ENCODE measurements around the gene SESTD1. TPM values are rescaled to one million over a fixed set of nuclear protein-coding genes. Genes with fewer than 3 reads are reported as not detected.

SESTD1 gene
- total and polyA plus RNA-seq, 2 of the 4 experiments (the other 2 are of a cell fraction) = 8.4 to 12.7 TPM

DNA sequence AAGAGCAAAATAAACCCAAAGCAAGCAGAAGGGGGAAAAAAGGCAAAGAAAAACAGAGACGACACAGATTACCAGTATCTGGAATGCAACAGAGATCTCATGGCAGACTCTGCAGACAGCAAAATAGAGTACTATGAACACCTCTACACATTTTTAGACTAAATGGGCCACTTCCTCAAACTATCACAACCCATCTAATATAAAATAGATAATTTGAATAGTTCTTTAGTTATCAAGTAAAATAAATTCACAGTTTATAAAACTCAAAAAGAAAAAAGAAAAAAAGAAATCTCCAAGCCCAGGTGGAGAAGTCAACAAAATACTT, 16.6 kb downstream of the SESTD1 start:
- ChIA-PET POLR2A (ENCODE audit: unreplicated experiment) (no interaction called here), CTCF (no interaction called here)
- no peak overlapping the region for H3K56ac ChIP-seq (ENCODE audit: extremely low read depth, insufficient read depth, low read length)
- no peak overlapping the region for H2BK5ac ChIP-seq (ENCODE audit: low read depth, low read length, poor library complexity, severe bottlenecking)
- H4K20me1 ChIP-seq (ENCODE audit: insufficient read depth, low read length) = peaks cover 8% of the 10 kb centered on the region; the same call in 1 of the 2 replicates
- H3K4ac ChIP-seq (ENCODE audit: low read depth, low read length) = no peak overlapping the region
- TF ChIP-seq CEBPB (IDR thresholded peaks at IDR 0.05; ENCODE audit: low read depth, low read length) = no peak
- no peak for TF ChIP-seq FOS (IDR thresholded peaks at IDR 0.05; ENCODE audit: low read depth, low read length)
- no peak for TF ChIP-seq SMC3 (IDR thresholded peaks at IDR 0.05; ENCODE audit: low read depth, low read length)
- no peak for TF ChIP-seq MXI1 (IDR thresholded peaks at IDR 0.05; ENCODE audit: borderline replicate concordance, low read depth, low read length)
- TF ChIP-seq ELK1 (IDR thresholded peaks at IDR 0.05; ENCODE audit: borderline replicate concordance, low read depth, low read length) = no peak
- no peak for TF ChIP-seq CHD1 (IDR thresholded peaks at IDR 0.05; ENCODE audit: low read depth, low read length)
- TF ChIP-seq MAFK (IDR thresholded peaks at IDR 0.05; ENCODE audit: low read depth, low read length) = no peak
- no peak for TF ChIP-seq POLR2A (IDR thresholded peaks at IDR 0.05; ENCODE audit: low read depth, low read length)
- TF ChIP-seq RFX5 (IDR thresholded peaks at IDR 0.05; ENCODE audit: low read depth, low read length) = no peak
- TF ChIP-seq USF2 (IDR thresholded peaks at IDR 0.05; ENCODE audit: low read depth, low read length) = no peak
- TF ChIP-seq CTCF (conservative IDR thresholded peaks at IDR 0.05; ENCODE audit: low read depth, low read length) = no peak
- no peak for TF ChIP-seq NFE2L2 (IDR thresholded peaks at IDR 0.05; ENCODE audit: low read depth, low read length)
- no peak for TF ChIP-seq MAZ (IDR thresholded peaks at IDR 0.05; ENCODE audit: borderline replicate concordance, low read depth, low read length)
- no peaks in the 10 kb centered on the region for H3K36me3 ChIP-seq (ENCODE audit: control insufficient read depth, insufficient read depth, low read length)
- DNase-seq (no peak), ATAC-seq (ENCODE audit: low read depth) (no peak)
- no peak overlapping the region for H4K91ac ChIP-seq (ENCODE audit: insufficient read depth, low read depth, low read length)
- in situ Hi-C loops (cut with MboI; ENCODE audit: low sequenced_read_pairs) (no loop called here), intact Hi-C loops (cut with micrococcal nuclease) (no loop called here), dilution Hi-C loops (cut with HindIII; ENCODE audit: low sequenced_read_pairs, unreplicated experiment) (no loop called here)
- no peak overlapping the region for H3K23ac ChIP-seq (ENCODE audit: low read depth, low read length)
- BruUV-seq (replicated peaks) = no TSS peak
- no peak overlapping the region for H3K14ac ChIP-seq (replicated peaks; ENCODE audit: low read depth, low read length)
- H4K8ac ChIP-seq (ENCODE audit: low read depth in 2 of 2, low read length in 2 of 2) = no peak overlapping the region
- H3K4me2 ChIP-seq (ENCODE audit: low read depth, low read length) = no peak overlapping the region
- no peak overlapping the region for H2AFZ ChIP-seq (replicated peaks; ENCODE audit: low read length, poor library complexity)
- H3K9me1 ChIP-seq (ENCODE audit: insufficient read depth, low read length) = no peaks in the 10 kb centered on the region
- no peaks in the 10 kb centered on the region for H3K9me3 ChIP-seq (ENCODE audit: control insufficient read depth, insufficient read depth, low read length)
- H3K79me1 ChIP-seq (ENCODE audit: low read depth in 1 of 2, low read length in 2 of 2) = peaks cover 15 to 36% of the 10 kb centered on the region in 2 experiments
- WGBS, 2 experiments (ENCODE audit: extremely low coverage in 2 of 2, insufficient read length in 1 of 2) = no CpG with 5 or more reads among the region's 1 CpG
- no peak overlapping the region for H3K18ac ChIP-seq (ENCODE audit: low read depth, low read length)
- H2BK15ac ChIP-seq (ENCODE audit: low read depth, low read length) = no peak overlapping the region
- H2BK120ac ChIP-seq (ENCODE audit: low read depth, low read length) = no peak overlapping the region
- H3K27me3 ChIP-seq (ENCODE audit: control insufficient read depth, insufficient read depth, low read length) = no peaks in the 10 kb centered on the region
- no peak overlapping the region for H2AK5ac ChIP-seq (ENCODE audit: low read depth, low read length)
- H2AK9ac ChIP-seq (replicated peaks; ENCODE audit: low read depth, low read length, poor library complexity) = no peak overlapping the region
- H3K4me3 ChIP-seq (ENCODE audit: insufficient read depth, low read depth, low read length) = no peak overlapping the region
- H4K5ac ChIP-seq (ENCODE audit: low read depth, low read length) = no peak overlapping the region
- H3K4me1 ChIP-seq (ENCODE audit: control insufficient read depth, insufficient read depth, low read length) = no peaks in the 10 kb centered on the region
- no peak overlapping the region for H3K9ac ChIP-seq (ENCODE audit: low read depth, low read length)
- no peak overlapping the region for H3K27ac ChIP-seq (ENCODE audit: insufficient read depth, low read length)
- H2BK20ac ChIP-seq (ENCODE audit: low read depth, low read length) = no peak overlapping the region
